Retina (tissue), 1 donor: ENCODE measurements around the gene ZSWIM5.
"Not testable (repeated sequence)": the region's sequence is repeated elsewhere in the genome, so short reads cannot be mapped to it uniquely, and the experiment has no call there.

Source experiments
- DNase-seq: peaks from one replicate; pipeline ENCODE4 v3.0.0-alpha.2; 2016

Gene ZSWIM5

GRCh38 chr1:45136984-45137383 is 69.4 kb downstream of the ZSWIM5 start:
- DNase-seq, result no peak

- no peak for DNase-seq
These were observed 71.1 kb downstream of the ZSWIM5 start for GRCh38 chr1:45135316-45135715.

GRCh38 chr1:45134461-45134873 is 71.9 kb downstream of the ZSWIM5 start:
- no peak for DNase-seq

GRCh38 chr1:45132719-45133118 is 73.7 kb downstream of the ZSWIM5 start:
- DNase-seq, result not testable (repeated sequence)

GRCh38 chr1:45123358-45123757 is 83.0 kb downstream of the ZSWIM5 start:
- DNase-seq, result no peak

- DNase-seq, result no peak
These were observed 83.7 kb downstream of the ZSWIM5 start for GRCh38 chr1:45122724-45123123.

- DNase-seq, result no peak
These were observed 88.6 kb downstream of the ZSWIM5 start for GRCh38 chr1:45117766-45118165.

GRCh38 chr1:45116820-45117219 is 89.6 kb downstream of the ZSWIM5 start:
- no peak for DNase-seq

- no peak for DNase-seq
These were observed 90.1 kb downstream of the ZSWIM5 start for GRCh38 chr1:45116340-45116739.

- DNase-seq, result not testable (repeated sequence)
These were observed 91.2 kb downstream of the ZSWIM5 start for GRCh38 chr1:45115198-45115597.

- no peak for DNase-seq
These were observed 93.7 kb downstream of the ZSWIM5 start for GRCh38 chr1:45112661-45113060.

GRCh38 chr1:45111239-45111638 is 95.2 kb downstream of the ZSWIM5 start:
- DNase-seq, result no peak

GRCh38 chr1:45107782-45108181 is 98.6 kb downstream of the ZSWIM5 start:
- no peak for DNase-seq

- not testable (repeated sequence) for DNase-seq
These were observed 99.5 kb downstream of the ZSWIM5 start for GRCh38 chr1:45106864-45107263.

GRCh38 chr1:45106156-45106545 is 100.3 kb downstream of the ZSWIM5 start:
- DNase-seq, result not testable (repeated sequence)

GRCh38 chr1:45105486-45106155 is 100.8 kb downstream of the ZSWIM5 start:
- not testable (repeated sequence) for DNase-seq

- DNase-seq, result no peak
These were observed 102.9 kb downstream of the ZSWIM5 start for GRCh38 chr1:45103534-45103933.

- no peak for DNase-seq
These were observed 104.5 kb downstream of the ZSWIM5 start for GRCh38 chr1:45101947-45102346.

GRCh38 chr1:45101528-45101927 is 104.9 kb downstream of the ZSWIM5 start:
- DNase-seq, result not testable (repeated sequence)

GRCh38 chr1:45097944-45098343 is 108.5 kb downstream of the ZSWIM5 start:
- no peak for DNase-seq

GRCh38 chr1:45097079-45097478 is 109.3 kb downstream of the ZSWIM5 start:
- DNase-seq, result no peak

GRCh38 chr1:45095450-45095849 is 111.0 kb downstream of the ZSWIM5 start:
- no peak for DNase-seq

GRCh38 chr1:45094371-45094770 is 112.0 kb downstream of the ZSWIM5 start:
- not testable (repeated sequence) for DNase-seq

GRCh38 chr1:45093334-45093733 is 113.1 kb downstream of the ZSWIM5 start:
- DNase-seq, result no peak

- no peak for DNase-seq
These were observed 116.7 kb downstream of the ZSWIM5 start for GRCh38 chr1:45089711-45090110.
